Gastroesophageal sphincter (tissue), 3 donors: ENCODE data around the gene RXRA.

Experiments used
- EP300 ChIP-seq: sonication (generic); formaldehyde crosslinking; IDR thresholded peaks from one replicate; pipeline ENCODE4 v1.6.1; 2017; ENCODE audit warnings: antibody characterized with exemption, mild to moderate bottlenecking
- POLR2A ChIP-seq, 2 donors: fragments of 450-650 bp; IDR thresholded peaks; one replicate each; pipeline ENCODE4 v1.6.1; 2017; ENCODE audit warnings: antibody characterized with exemption in 2 of 2, mild to moderate bottlenecking in 2 of 2, moderate library complexity in 1 of 2
- POLR2AphosphoS5 ChIP-seq: sonication (generic); formaldehyde crosslinking; IDR thresholded peaks from one replicate; pipeline ENCODE4 v1.6.1; 2017; ENCODE audit warnings: antibody characterized with exemption
- TF ChIP-seq, protein P1 (sequence below), 4 experiments: fragments of 200-600 bp in 2 of 4; fragments of 450-650 bp in 2 of 4; sonication (generic) in 1 of 4; IDR thresholded peaks; one replicate each; pipeline ENCODE4 v1.5.1; 2017 to 2019; ENCODE audit warnings: antibody characterized with exemption in 4 of 4, mild to moderate bottlenecking in 2 of 4, moderate library complexity in 2 of 4

- TF ChIP-seq, protein P1, sequence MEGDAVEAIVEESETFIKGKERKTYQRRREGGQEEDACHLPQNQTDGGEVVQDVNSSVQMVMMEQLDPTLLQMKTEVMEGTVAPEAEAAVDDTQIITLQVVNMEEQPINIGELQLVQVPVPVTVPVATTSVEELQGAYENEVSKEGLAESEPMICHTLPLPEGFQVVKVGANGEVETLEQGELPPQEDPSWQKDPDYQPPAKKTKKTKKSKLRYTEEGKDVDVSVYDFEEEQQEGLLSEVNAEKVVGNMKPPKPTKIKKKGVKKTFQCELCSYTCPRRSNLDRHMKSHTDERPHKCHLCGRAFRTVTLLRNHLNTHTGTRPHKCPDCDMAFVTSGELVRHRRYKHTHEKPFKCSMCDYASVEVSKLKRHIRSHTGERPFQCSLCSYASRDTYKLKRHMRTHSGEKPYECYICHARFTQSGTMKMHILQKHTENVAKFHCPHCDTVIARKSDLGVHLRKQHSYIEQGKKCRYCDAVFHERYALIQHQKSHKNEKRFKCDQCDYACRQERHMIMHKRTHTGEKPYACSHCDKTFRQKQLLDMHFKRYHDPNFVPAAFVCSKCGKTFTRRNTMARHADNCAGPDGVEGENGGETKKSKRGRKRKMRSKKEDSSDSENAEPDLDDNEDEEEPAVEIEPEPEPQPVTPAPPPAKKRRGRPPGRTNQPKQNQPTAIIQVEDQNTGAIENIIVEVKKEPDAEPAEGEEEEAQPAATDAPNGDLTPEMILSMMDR (IDR thresholded peaks at IDR 0.05): no peak
- TF ChIP-seq POLR2A (IDR thresholded peaks at IDR 0.05) (no peak), POLR2AphosphoS5 (no peak), EP300 (no peak)
Measured at GRCh38 chr9:134293611-134294152, 32.6 kb upstream of the RXRA start.
